HepG2 (cell line): ENCODE measurements around the gene RHOBTB3. TPM values are rescaled to one million over a fixed set of nuclear protein-coding genes. Genes with fewer than 3 reads are reported as not detected.

Experiments used
- AFF4 ChIP-seq: sonication (generic); formaldehyde crosslinking; IDR thresholded peaks from 2 replicates; pipeline ENCODE4 v1.4.0; 2020; ENCODE audit warnings: missing genetic modification reagents
- DBP ChIP-seq: sonication (generic); formaldehyde crosslinking; IDR thresholded peaks from 2 replicates; pipeline ENCODE4 v1.4.0; 2020; ENCODE audit warnings: missing genetic modification reagents; ENCODE audit errors: not compliant biosample characterization
- DNMT3B ChIP-seq: conservative IDR thresholded peaks from 2 replicates; pipeline ENCODE4 v1.6.1; 2016; ENCODE audit warnings: missing biosample characterization, control low read depth
- GABPB1 ChIP-seq: IDR thresholded peaks from 2 replicates; pipeline ENCODE4 v1.6.1; 2016; ENCODE audit warnings: mild to moderate bottlenecking, missing genetic modification reagents, moderate library complexity, missing compliant biosample characterization
- HNF4A ChIP-seq: sonication (generic); formaldehyde crosslinking; IDR thresholded peaks from 2 replicates; pipeline ENCODE4 v1.4.0; 2020; ENCODE audit warnings: missing genetic modification reagents
- MIER2 ChIP-seq: IDR thresholded peaks from 2 replicates; pipeline ENCODE4 v1.6.1; 2016; ENCODE audit warnings: missing biosample characterization, missing genetic modification reagents
- MTF2 ChIP-seq: sonication (generic); formaldehyde crosslinking; IDR thresholded peaks from 2 replicates; pipeline ENCODE4 v1.5.0; 2020; ENCODE audit warnings: missing genetic modification reagents, borderline replicate concordance
- PITX1 ChIP-seq: sonication (generic); formaldehyde crosslinking; IDR thresholded peaks from 2 replicates; pipeline ENCODE4 v1.5.1; 2020; ENCODE audit warnings: mild to moderate bottlenecking, missing genetic modification reagents
- TMF1 ChIP-seq: sonication (generic); formaldehyde crosslinking; IDR thresholded peaks from 2 replicates; pipeline ENCODE4 v1.8.1; 2022; ENCODE audit warnings: low read depth, missing genetic modification reagents
- ZBTB7A ChIP-seq: sonication (generic); formaldehyde crosslinking; IDR thresholded peaks from 2 replicates; pipeline ENCODE4 v1.8.0; 2022; ENCODE audit warnings: mild to moderate bottlenecking, missing genetic modification reagents
- ZNF362 ChIP-seq: sonication (generic); formaldehyde crosslinking; IDR thresholded peaks from 2 replicates; pipeline ENCODE4 v1.4.0; 2020; ENCODE audit warnings: missing genetic modification reagents, mild to moderate bottlenecking, borderline replicate concordance
- ZNF616 ChIP-seq: sonication (generic); formaldehyde crosslinking; IDR thresholded peaks from 2 replicates; pipeline ENCODE4 v1.5.0; 2020; ENCODE audit warnings: low read depth, mild to moderate bottlenecking, missing genetic modification reagents
- ZNF619 ChIP-seq: sonication (generic); formaldehyde crosslinking; IDR thresholded peaks from 2 replicates; pipeline ENCODE4 v1.4.0; 2020; ENCODE audit warnings: mild to moderate bottlenecking, missing genetic modification reagents
- ZNF7 ChIP-seq: IDR thresholded peaks from 2 replicates; pipeline ENCODE4 v1.6.1; 2016; ENCODE audit warnings: missing biosample characterization, missing genetic modification reagents
- ZNF784 ChIP-seq: sonication (generic); formaldehyde crosslinking; IDR thresholded peaks from 2 replicates; pipeline ENCODE4 v1.5.1; 2020; ENCODE audit warnings: missing genetic modification reagents, mild to moderate bottlenecking, borderline replicate concordance
- polyA plus RNA-seq, 8 experiments: library from polyadenylated mRNA; depleted of rRNA in 3 of 8; stranded (reverse) in 7 of 8; unstranded in 1 of 8; fragments of >200 nt; fragmentation: Illumina TruSeq in 4 of 8; extraction: Trizol in 4 of 8; gene quantifications; 2 replicates each; pipeline versions ENCODE4 v1.2.1 to v1.2.3, GENCODE V29; 2011 to 2016; ENCODE audit warnings: low read depth in 4 of 8, missing spikeins in 1 of 8, mixed read lengths in 1 of 8; ENCODE audit not compliant: insufficient read depth in 1 of 8
- total RNA-seq, 5 experiments: library from RNA; depleted of rRNA; stranded (reverse); fragments of >200 nt; fragmentation: Illumina TruSeq; extraction: Trizol; gene quantifications; 2 replicates each; pipeline ENCODE4 v1.2.3, GENCODE V29; 2016; ENCODE audit warnings: low read depth in 1 of 5
- TF ChIP-seq, protein P1 (sequence below): sonication (generic); formaldehyde crosslinking; IDR thresholded peaks from 2 replicates; pipeline ENCODE4 v1.5.0; 2020; ENCODE audit warnings: mild to moderate bottlenecking, missing genetic modification reagents, borderline replicate concordance
- TF ChIP-seq, protein P2 (sequence below): IDR thresholded peaks from 2 replicates; pipeline ENCODE4 v1.6.1; 2016; ENCODE audit warnings: low read depth, control low read depth

RHOBTB3 gene
- total and polyA plus RNA-seq, 2 of the 13 experiments (the other 11 are each of a cell fraction or from before 2014, with no cell fraction given) = 31.6 to 35.4 TPM

- TF ChIP-seq AFF4 (peak; percentile 20; the same call in 1 of the 2 replicates), ZNF784 (CRISPR knock-in tag) (peak; percentile 64; the same call in 1 of the 2 replicates), ZBTB7A (CRISPR knock-in tag) (0 out of 2 replicates have a peak, but pooled peaks have one; percentile 16), DNMT3B (CRISPR knock-in tag) (no peak), ZNF362 (CRISPR knock-in tag) (no peak), TMF1 (CRISPR knock-in tag) (peak; percentile 90; the same call in 1 of the 2 replicates), ZNF7 (CRISPR knock-in tag) (peak; percentile 59; the same call in 1 of the 2 replicates), DBP (CRISPR knock-in tag) (no peak), HNF4A (CRISPR knock-in tag) (0 out of 2 replicates have a peak, but pooled peaks have one; percentile 17), GABPB1 (CRISPR knock-in tag) (peak; percentile 85), MTF2 (CRISPR knock-in tag) (peak; percentile 85; the same call in 1 of the 2 replicates), PITX1 (peak; percentile 7; the same call in 1 of the 2 replicates), ZNF616 (CRISPR knock-in tag) (0 out of 2 replicates have a peak, but pooled peaks have one; percentile 69), ZNF619 (CRISPR knock-in tag) (0 out of 2 replicates have a peak, but pooled peaks have one; percentile 45), MIER2 (CRISPR knock-in tag) (no peak)
- TF ChIP-seq, protein P1, sequence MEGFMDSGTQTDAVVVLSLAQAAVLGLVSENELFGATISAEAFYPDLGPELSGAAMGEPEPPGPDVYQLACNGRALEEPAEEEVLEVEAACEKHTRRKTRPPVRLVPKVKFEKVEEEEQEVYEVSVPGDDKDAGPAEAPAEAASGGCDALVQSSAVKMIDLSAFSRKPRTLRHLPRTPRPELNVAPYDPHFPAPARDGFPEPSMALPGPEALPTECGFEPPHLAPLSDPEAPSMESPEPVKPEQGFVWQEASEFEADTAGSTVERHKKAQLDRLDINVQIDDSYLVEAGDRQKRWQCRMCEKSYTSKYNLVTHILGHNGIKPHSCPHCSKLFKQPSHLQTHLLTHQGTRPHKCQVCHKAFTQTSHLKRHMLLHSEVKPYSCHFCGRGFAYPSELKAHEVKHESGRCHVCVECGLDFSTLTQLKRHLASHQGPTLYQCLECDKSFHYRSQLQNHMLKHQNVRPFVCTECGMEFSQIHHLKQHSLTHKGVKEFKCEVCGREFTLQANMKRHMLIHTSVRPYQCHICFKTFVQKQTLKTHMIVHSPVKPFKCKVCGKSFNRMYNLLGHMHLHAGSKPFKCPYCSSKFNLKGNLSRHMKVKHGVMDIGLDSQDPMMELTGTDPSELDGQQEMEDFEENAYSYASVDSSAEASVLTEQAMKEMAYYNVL = no peak
- TF ChIP-seq, protein P2, sequence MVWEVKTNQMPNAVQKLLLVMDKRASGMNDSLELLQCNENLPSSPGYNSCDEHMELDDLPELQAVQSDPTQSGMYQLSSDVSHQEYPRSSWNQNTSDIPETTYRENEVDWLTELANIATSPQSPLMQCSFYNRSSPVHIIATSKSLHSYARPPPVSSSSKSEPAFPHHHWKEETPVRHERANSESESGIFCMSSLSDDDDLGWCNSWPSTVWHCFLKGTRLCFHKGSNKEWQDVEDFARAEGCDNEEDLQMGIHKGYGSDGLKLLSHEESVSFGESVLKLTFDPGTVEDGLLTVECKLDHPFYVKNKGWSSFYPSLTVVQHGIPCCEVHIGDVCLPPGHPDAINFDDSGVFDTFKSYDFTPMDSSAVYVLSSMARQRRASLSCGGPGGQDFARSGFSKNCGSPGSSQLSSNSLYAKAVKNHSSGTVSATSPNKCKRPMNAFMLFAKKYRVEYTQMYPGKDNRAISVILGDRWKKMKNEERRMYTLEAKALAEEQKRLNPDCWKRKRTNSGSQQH (CRISPR knock-in tag) = 0 out of 2 replicates have a peak, but pooled peaks have one; percentile 36
Observed at GRCh38 chr5:95731571-95732554, 727 bp downstream of the RHOBTB3 start (continued).
